Gastroesophageal sphincter (tissue), 4 donors: ENCODE results near the gene CCDC61. TPM values are rescaled to one million over a fixed set of nuclear protein-coding genes. Genes with fewer than 3 reads are reported as not detected.
A peak's percentile ranks its signal among the peaks of the same experiment; 100 is the strongest.

Experiments used
- ATAC-seq: fragments of 150-250 bp; one replicate; pipeline ENCODE4 v1.9.1; 2016; ENCODE audit warnings: mild to moderate bottlenecking, moderate library complexity
- H3K27ac ChIP-seq, 4 donors: fragments of 200-600 bp; sonication (generic) in 3 of 4; 1 replicate in 3 of 4; 2 replicates in 1 of 4; pipeline ENCODE4 v1.5.1; 2016 to 2019
- H3K27me3 ChIP-seq: fragments of 200-600 bp; sonication (generic); one replicate; pipeline ENCODE4 v1.5.1; 2019
- H3K36me3 ChIP-seq, 2 donors: fragments of 200-600 bp; sonication (generic); one replicate each; pipeline ENCODE4 v1.5.1; 2019; ENCODE audit warnings: control low read depth in 1 of 2
- H3K4me1 ChIP-seq, 3 donors: fragments of 200-600 bp; sonication (generic); 1 replicate in 2 of 3; 2 replicates in 1 of 3; pipeline ENCODE4 v1.5.1; 2016 to 2019; ENCODE audit warnings: control low read depth in 2 of 3
- H3K4me3 ChIP-seq, 2 donors: fragments of 200-600 bp; sonication (generic); one replicate each; pipeline ENCODE4 v1.5.1; 2019; ENCODE audit warnings: mild to moderate bottlenecking in 1 of 2, moderate library complexity in 1 of 2
- H3K9me3 ChIP-seq, 3 donors: fragments of 200-600 bp; sonication (generic); one replicate each; pipeline ENCODE4 v1.5.1; 2017 to 2019; ENCODE audit warnings: control low read depth in 2 of 3
- CTCF ChIP-seq, 4 experiments: fragments of 200-600 bp in 2 of 4; fragments of 450-650 bp in 2 of 4; sonication (generic) in 1 of 4; IDR thresholded peaks; one replicate each; pipeline ENCODE4 v1.5.1; 2017 to 2019; ENCODE audit warnings: antibody characterized with exemption in 4 of 4, mild to moderate bottlenecking in 2 of 4, moderate library complexity in 2 of 4
- EP300 ChIP-seq: sonication (generic); formaldehyde crosslinking; IDR thresholded peaks from one replicate; pipeline ENCODE4 v1.6.1; 2017; ENCODE audit warnings: antibody characterized with exemption, mild to moderate bottlenecking
- POLR2A ChIP-seq, 2 donors: fragments of 450-650 bp; IDR thresholded peaks; one replicate each; pipeline ENCODE4 v1.6.1; 2017; ENCODE audit warnings: antibody characterized with exemption in 2 of 2, mild to moderate bottlenecking in 2 of 2, moderate library complexity in 1 of 2
- POLR2AphosphoS5 ChIP-seq: sonication (generic); formaldehyde crosslinking; IDR thresholded peaks from one replicate; pipeline ENCODE4 v1.6.1; 2017; ENCODE audit warnings: antibody characterized with exemption
- WGBS, 2 donors: methylation state at CpG; one replicate each; pipeline ENCODE4 v1.1.5; 2018; ENCODE audit warnings: low coverage in 1 of 2; 5-methylcytosine and 5-hydroxymethylcytosine counted together
- total RNA-seq, 4 donors: library from RNA; depleted of rRNA; stranded (reverse); fragments of >200 nt; gene quantifications; one replicate each; pipeline ENCODE4 v1.1.0, GENCODE V29; 2016

CCDC61 gene
- total RNA-seq, 4 donors from 2014 or later: 4.2 to 9.4 (median 6.4) TPM

DNA sequence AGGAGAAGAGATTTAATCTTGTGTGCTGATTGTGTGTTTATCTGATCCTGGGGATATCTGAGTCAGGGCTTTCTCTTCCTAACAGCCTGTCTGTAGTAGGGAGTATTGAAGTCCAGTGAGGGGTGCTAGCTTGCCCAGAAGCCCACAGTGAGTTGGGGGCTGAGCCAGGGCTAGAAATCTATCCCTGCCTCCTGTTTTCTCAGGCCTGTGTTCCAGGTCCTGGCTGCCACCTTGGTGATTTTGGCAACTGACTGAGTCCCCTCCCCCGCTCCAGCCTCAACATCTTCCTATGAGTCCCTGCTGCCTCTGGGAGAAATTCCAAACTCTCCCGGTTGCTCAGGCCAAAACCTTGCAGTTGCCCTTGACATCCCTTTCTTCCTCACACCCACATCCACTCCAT is 13.9 kb upstream of the CCDC61 start:
- TF ChIP-seq POLR2A (IDR thresholded peaks at IDR 0.05) (no peak), CTCF (IDR thresholded peaks at IDR 0.05) (no peak), EP300 (no peak), POLR2AphosphoS5 (no peak)
- no peak overlapping the region for H3K4me3 ChIP-seq
- ATAC-seq: no peak
- H3K9me3 ChIP-seq: no peaks in the 10 kb centered on the region
- H3K27ac ChIP-seq: no peak overlapping the region
- H3K36me3 ChIP-seq: no peaks in the 10 kb centered on the region
- peaks cover 58% of the 10 kb centered on the region for H3K27me3 ChIP-seq
- 30 to 36% methylated on average over 2 of the region's 2 CpGs for WGBS, 2 donors
- H3K4me1 ChIP-seq: no peaks in the 10 kb centered on the region

GRCh38 chr19:45985321-45985720 is 9.9 kb upstream of the CCDC61 start:
- Histone ChIP-seq H3K4me3 (no peak overlapping the region), H3K27ac (no peak overlapping the region), H3K36me3 (no peaks in the 10 kb centered on the region), H3K27me3 (peaks cover 57% of the 10 kb centered on the region), H3K4me1 (no peaks in the 10 kb centered on the region), H3K9me3 (no peaks in the 10 kb centered on the region)
- WGBS, 2 donors: 79 to 86% methylated on average over 4 to 7 of the region's 7 CpGs
- no peak for TF ChIP-seq CTCF (IDR thresholded peaks at IDR 0.05)
- TF ChIP-seq POLR2AphosphoS5: no peak
- TF ChIP-seq POLR2A (IDR thresholded peaks at IDR 0.05): no peak
- no peak for TF ChIP-seq EP300
- ATAC-seq: no peak

DNA sequence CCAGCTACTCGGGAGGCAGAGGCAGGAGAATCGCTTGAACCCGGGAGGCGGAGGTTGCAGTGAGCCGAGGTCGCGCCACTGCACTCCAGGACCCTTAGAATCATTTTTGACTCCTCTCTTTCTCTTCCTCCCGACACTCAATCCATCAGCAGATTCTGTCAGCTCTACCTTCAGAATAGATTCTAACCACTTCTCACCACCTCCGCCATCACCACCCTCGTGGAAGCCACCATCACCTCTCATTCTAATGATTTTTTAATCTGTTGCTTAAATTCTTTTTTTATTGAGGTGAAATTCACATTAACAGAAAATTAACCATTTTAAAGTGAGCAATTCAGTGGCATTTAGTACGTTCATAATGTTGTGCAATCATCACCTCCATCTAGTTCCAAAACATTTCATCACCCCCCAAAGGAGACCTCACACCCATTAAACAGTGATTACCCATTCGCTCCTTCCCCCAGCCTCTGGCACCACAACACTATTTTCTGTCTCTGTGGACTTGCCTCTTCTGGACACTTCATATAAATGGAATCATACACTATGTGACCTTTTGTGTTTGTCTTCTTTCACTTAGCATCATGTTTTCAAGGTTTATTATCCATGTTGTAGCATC is 5.0 kb upstream of the CCDC61 start:
- Histone ChIP-seq H3K4me3 (no peak overlapping the region), H3K36me3 (no peaks in the 10 kb centered on the region), H3K27me3 (peaks cover 32% of the 10 kb centered on the region), H3K4me1 (peaks cover 0 to 5% (median 0%) of the 10 kb centered on the region in 3 donors), H3K9me3 (no peaks in the 10 kb centered on the region), H3K27ac (no peak overlapping the region)
- 63 to 85% methylated on average over 5 to 12 of the region's 12 CpGs for WGBS, 2 donors
- ATAC-seq: no peak
- TF ChIP-seq CTCF (IDR thresholded peaks at IDR 0.05): no peak
- TF ChIP-seq POLR2A (IDR thresholded peaks at IDR 0.05): no peak
- no peak for TF ChIP-seq POLR2AphosphoS5
- no peak for TF ChIP-seq EP300

- Histone ChIP-seq H3K4me3 (peak overlapping the region; percentile 27 to 70), H3K27me3 (peaks cover 25% of the 10 kb centered on the region), H3K4me1 (peaks cover 0 to 21% (median 6%) of the 10 kb centered on the region in 3 donors), H3K9me3 (no peaks in the 10 kb centered on the region), H3K27ac (peak overlapping the region in 2 of 4 donors; percentile 18 to 41), H3K36me3 (peaks cover 0 to 7% of the 10 kb centered on the region in 2 donors)
- WGBS, 2 donors: 6 to 7% methylated on average over 8 of the region's 8 CpGs
- peak; percentile 11 for ATAC-seq
- TF ChIP-seq EP300 (no peak), POLR2A (IDR thresholded peaks at IDR 0.05) (no peak), POLR2AphosphoS5 (no peak), CTCF (IDR thresholded peaks at IDR 0.05) (no peak)
Observed at GRCh38 chr19:45994456-45994997, 740 bp upstream of the CCDC61 start.
